PC-9 (cell line): ENCODE results near the gene LTK. TPM values are rescaled to one million over a fixed set of nuclear protein-coding genes. Genes with fewer than 3 reads are reported as not detected.
A peak's percentile ranks its signal among the peaks of the same experiment; 100 is the strongest.

Source experiments
- BruUV-seq: library from RNA; stranded (reverse); fragments of 400-500 nt; replicated peaks from 2 replicates; lab custom pipeline; 2021; lab: Mats Ljungman, UMichigan
- CTCF ChIA-PET: fragments of 300-600 bp; sonication (Branson Sonifier 250); formaldehyde crosslinking; loops from one replicate; lab custom pipeline; 2022; ENCODE audit warnings: antibody characterized with exemption; lab: Charles Lee
- POLR2A ChIA-PET: fragments of 300-600 bp; sonication (Branson Sonifier 250); formaldehyde crosslinking; loops from one replicate; lab custom pipeline; 2022; ENCODE audit warnings: antibody characterized with exemption; ENCODE audit not compliant: unreplicated experiment; lab: Charles Lee
- DNase-seq, 2 experiments: peaks; one replicate each; pipeline versions ENCODE4 v3.0.0 to v3.0.0-alpha.2; 2015 to 2022; ENCODE audit warnings: mixed read lengths in 1 of 2
- H2AFZ ChIP-seq: fragments of 200-600 bp; sonication (generic); 2 replicates; pipeline ENCODE4 v1.8.1; 2017; ENCODE audit warnings: antibody characterized with exemption
- H3F3A ChIP-seq: fragments of 200-600 bp; sonication (generic); 2 replicates; pipeline ENCODE4 v1.8.1; 2017; ENCODE audit warnings: antibody characterized with exemption, mild to moderate bottlenecking, low read depth; ENCODE audit not compliant: insufficient read depth
- H3K27ac ChIP-seq: fragments of 200-600 bp; sonication (generic); 2 replicates; pipeline ENCODE4 v1.6.1; 2016; ENCODE audit warnings: mixed run types
- H3K27me3 ChIP-seq: fragments of 200-600 bp; sonication (generic); 2 replicates; pipeline ENCODE4 v1.6.1; 2016; ENCODE audit warnings: low read depth, mixed run types; ENCODE audit not compliant: insufficient read depth
- H3K36me3 ChIP-seq: fragments of 200-600 bp; sonication (generic); 2 replicates; pipeline ENCODE4 v1.6.1; 2016; ENCODE audit warnings: low read depth, mixed run types
- H3K4me1 ChIP-seq: fragments of 200-600 bp; sonication (generic); replicated peaks from 2 replicates; pipeline ENCODE4 v1.6.1; 2016; ENCODE audit warnings: mixed run types; ENCODE audit not compliant: insufficient read depth
- H3K4me2 ChIP-seq: fragments of 200-600 bp; sonication (generic); 2 replicates; pipeline ENCODE4 v1.6.1; 2017; ENCODE audit warnings: mixed run types
- H3K4me3 ChIP-seq: fragments of 200-600 bp; sonication (generic); 2 replicates; pipeline ENCODE4 v1.6.1; 2016; ENCODE audit warnings: mixed run types
- H3K79me2 ChIP-seq: fragments of 200-600 bp; sonication (generic); 2 replicates; pipeline ENCODE4 v1.6.1; 2017; ENCODE audit warnings: low read depth, mixed run types
- H3K9me2 ChIP-seq: fragments of 200-600 bp; sonication (generic); 2 replicates; pipeline ENCODE4 v1.8.1; 2017; ENCODE audit warnings: mild to moderate bottlenecking; ENCODE audit not compliant: insufficient read depth
- H3K9me3 ChIP-seq: fragments of 200-600 bp; sonication (generic); 2 replicates; pipeline ENCODE4 v1.8.1; 2016; ENCODE audit warnings: low read depth; ENCODE audit not compliant: insufficient read depth
- H4K20me1 ChIP-seq: fragments of 200-600 bp; sonication (generic); 2 replicates; pipeline ENCODE4 v1.8.1; 2017; ENCODE audit not compliant: insufficient read depth
- EZH2 ChIP-seq: fragments of 200-600 bp; sonication (generic); IDR thresholded peaks from 2 replicates; pipeline ENCODE4 v1.8.0; 2017; ENCODE audit warnings: antibody characterized with exemption, low read depth
- intact Hi-C: fragments of 100-400 bp; cut with micrococcal nuclease; formaldehyde crosslinking; loops from one replicate; pipeline ENCODE4 v1.10.0; 2022; ENCODE audit not compliant: unreplicated experiment
- total RNA-seq: library from RNA; stranded (reverse); gene quantifications from 2 replicates; pipeline ENCODE4 v1.2.3, GENCODE V29; 2021
- TF ChIP-seq, protein P1 (sequence below): fragments of 200-600 bp; sonication (generic); conservative IDR thresholded peaks from 2 replicates; pipeline ENCODE4 v1.6.1; 2017; ENCODE audit warnings: mixed run types, antibody characterized with exemption, mild to moderate bottlenecking, moderate library complexity

Gene LTK
- total RNA-seq, 1 experiment from 2014 or later: 0.11 TPM

DNA sequence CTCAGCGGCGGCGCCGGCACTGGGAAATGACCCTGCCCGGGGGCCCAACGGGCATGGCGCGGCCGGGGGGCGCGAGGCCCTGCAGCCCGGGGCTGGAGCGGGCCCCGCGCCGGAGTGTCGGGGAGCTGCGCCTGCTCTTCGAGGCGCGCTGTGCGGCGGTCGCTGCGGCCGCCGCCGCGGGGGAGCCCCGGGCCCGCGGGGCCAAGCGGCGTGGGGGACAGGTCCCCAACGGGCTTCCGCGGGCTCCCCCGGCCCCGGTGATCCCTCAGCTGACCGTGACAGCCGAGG is 19.8 kb downstream of the LTK start:
- CTCF ChIA-PET: no interaction called here
- H3K27ac ChIP-seq: no peak overlapping the region

DNA sequence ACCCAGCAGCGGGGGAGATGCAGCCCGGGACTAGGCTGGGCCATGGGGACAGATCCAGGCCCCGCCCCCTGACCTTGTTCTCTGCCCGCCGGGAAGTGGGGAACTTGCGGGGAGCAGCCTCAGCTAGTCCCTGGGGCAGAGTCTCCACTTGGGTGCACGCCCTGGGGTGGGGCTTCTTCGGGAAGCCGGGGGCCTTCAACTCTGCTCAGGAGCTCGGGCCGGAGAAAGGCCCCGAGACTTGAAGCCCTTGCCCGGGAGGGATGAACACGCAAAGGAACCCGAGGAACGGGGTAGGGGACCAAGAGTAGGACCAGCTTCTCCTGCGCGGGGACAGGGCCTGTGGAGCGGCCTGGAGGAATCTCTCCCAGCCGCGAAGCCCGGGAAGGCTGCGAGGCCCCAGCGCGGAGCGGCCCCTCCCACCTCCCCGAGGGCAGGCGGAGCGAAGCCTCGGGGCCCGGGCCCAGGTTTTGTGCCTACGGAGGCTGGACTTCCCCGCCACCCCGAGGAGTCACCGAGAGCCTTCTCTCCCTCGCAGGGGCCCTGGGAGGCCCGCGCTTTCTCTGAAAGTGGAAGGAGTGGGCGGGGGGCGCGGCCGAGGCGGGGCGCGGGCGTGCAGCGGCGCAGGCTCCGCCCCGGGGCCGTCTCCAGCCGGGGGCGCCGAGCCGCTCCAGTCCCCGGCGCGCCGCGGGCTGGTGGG is 20.3 kb downstream of the LTK start, which contains the start of gene ITPKA:
TSS of gene ITPKA (plus strand) at position 670 of the 697 bp plus-strand sequence. CDS start 54 bp downstream, outside the sequence.
- peak; percentile 63 to 86 for DNase-seq
- Histone ChIP-seq H3K79me2 (no peaks in the 10 kb centered on the region), H3K36me3 (no peaks in the 10 kb centered on the region), H4K20me1 (no peaks in the 10 kb centered on the region), H3K9me2 (no peaks in the 10 kb centered on the region), H3K9me3 (no peaks in the 10 kb centered on the region), H2AFZ (peak within 1 kb of the TSS; percentile 98), H3K4me3 (peak within 1 kb of the TSS; percentile 76), H3K4me1 (peaks cover 17% of the 10 kb centered on the region), H3K27me3 (no peaks in the 10 kb centered on the region), H3K27ac (no peak within 1 kb of the TSS), H3K4me2 (peak within 1 kb of the TSS; percentile 97), H3F3A (no peaks in the 10 kb centered on the region; the same call in 1 of the 2 replicates)
- TF ChIP-seq, protein P1, sequence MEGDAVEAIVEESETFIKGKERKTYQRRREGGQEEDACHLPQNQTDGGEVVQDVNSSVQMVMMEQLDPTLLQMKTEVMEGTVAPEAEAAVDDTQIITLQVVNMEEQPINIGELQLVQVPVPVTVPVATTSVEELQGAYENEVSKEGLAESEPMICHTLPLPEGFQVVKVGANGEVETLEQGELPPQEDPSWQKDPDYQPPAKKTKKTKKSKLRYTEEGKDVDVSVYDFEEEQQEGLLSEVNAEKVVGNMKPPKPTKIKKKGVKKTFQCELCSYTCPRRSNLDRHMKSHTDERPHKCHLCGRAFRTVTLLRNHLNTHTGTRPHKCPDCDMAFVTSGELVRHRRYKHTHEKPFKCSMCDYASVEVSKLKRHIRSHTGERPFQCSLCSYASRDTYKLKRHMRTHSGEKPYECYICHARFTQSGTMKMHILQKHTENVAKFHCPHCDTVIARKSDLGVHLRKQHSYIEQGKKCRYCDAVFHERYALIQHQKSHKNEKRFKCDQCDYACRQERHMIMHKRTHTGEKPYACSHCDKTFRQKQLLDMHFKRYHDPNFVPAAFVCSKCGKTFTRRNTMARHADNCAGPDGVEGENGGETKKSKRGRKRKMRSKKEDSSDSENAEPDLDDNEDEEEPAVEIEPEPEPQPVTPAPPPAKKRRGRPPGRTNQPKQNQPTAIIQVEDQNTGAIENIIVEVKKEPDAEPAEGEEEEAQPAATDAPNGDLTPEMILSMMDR: no peak
- TF ChIP-seq EZH2: no peak
- TSS peak; percentile 83 for BruUV-seq
- CTCF ChIA-PET: no interaction called here
- intact Hi-C loops: loop anchor here (1.0 kb wide), 1 partner anchor 15 kb away; no protein-coding TSS in a partner anchor
- POLR2A ChIA-PET: interaction anchor here (0.5 to 0.9 kb wide), 2 partner anchors 14 to 137 kb away, joined by 4 to 9 read pairs; no protein-coding TSS in a partner anchor

More for the DNA sequence above, 19.8 kb downstream of the LTK start:
- Histone ChIP-seq H4K20me1 (no peaks in the 10 kb centered on the region), H3K4me3 (peak overlapping the region; percentile 29; the same call in 1 of the 2 replicates), H3K9me3 (no peaks in the 10 kb centered on the region), H3K36me3 (no peaks in the 10 kb centered on the region), H3K9me2 (no peaks in the 10 kb centered on the region), H2AFZ (no peak overlapping the region), H3K4me2 (peak overlapping the region; percentile 97), H3K79me2 (no peaks in the 10 kb centered on the region), H3K4me1 (peaks cover 17% of the 10 kb centered on the region), H3K27me3 (no peaks in the 10 kb centered on the region), H3F3A (no peaks in the 10 kb centered on the region; the same call in 1 of the 2 replicates)
- no peak for DNase-seq
- intact Hi-C loops: loop anchor here (1.0 kb wide), 1 partner anchor 14 kb away; no protein-coding TSS in a partner anchor
- BruUV-seq: no TSS peak
- POLR2A ChIA-PET: interaction anchor here (0.6 kb wide), 1 partner anchor 212 kb away, joined by 21 read pairs; no protein-coding TSS in a partner anchor
- TF ChIP-seq EZH2: no peak
- TF ChIP-seq, protein P1: no peak

DNA sequence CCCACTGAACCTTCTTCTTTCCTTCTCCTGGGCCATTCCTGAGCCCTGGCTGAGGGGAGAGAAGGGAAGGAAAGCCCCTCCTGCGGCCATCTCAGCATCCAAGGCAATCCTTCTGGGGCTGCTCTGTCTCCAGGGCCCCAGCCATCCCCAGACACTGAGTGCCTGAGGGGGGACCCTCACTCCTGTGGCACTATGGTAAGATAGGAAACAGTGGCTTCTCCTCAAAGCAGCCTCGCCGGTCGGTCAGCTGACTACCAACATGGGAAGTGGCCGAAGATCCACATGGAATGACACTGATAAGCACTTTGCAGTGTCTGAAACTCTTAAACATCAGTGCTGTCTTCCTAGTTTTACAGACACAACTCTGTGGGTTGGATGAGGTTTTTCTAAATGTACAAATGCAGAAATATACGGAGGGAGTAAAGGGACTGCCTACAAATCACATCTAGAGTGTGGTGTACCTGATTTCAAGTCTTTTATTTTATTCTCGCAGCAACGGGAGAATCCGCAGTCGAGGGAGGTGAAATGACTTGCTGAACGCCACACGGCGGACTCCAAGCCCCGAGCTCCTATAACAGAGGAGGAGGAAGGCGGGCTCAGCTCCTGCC is 20.9 kb downstream of the LTK start:
- Histone ChIP-seq H4K20me1 (no peaks in the 10 kb centered on the region), H3K9me3 (no peaks in the 10 kb centered on the region), H3K79me2 (no peaks in the 10 kb centered on the region), H3K4me2 (peak overlapping the region; percentile 97), H3K27me3 (no peaks in the 10 kb centered on the region), H3K4me3 (peak overlapping the region; percentile 76), H3K36me3 (no peaks in the 10 kb centered on the region), H3K4me1 (peaks cover 17% of the 10 kb centered on the region), H3F3A (no peaks in the 10 kb centered on the region; the same call in 1 of the 2 replicates), H2AFZ (peak overlapping the region; percentile 98), H3K27ac (no peak overlapping the region), H3K9me2 (no peaks in the 10 kb centered on the region)
- intact Hi-C loops: loop anchor here (1.0 kb wide), 1 partner anchor 16 kb away; no protein-coding TSS in a partner anchor
- ChIA-PET CTCF (no interaction called here), POLR2A (interaction anchor here (0.5 to 0.9 kb wide), 2 partner anchors 15 to 136 kb away, joined by 4 to 9 read pairs; no protein-coding TSS in a partner anchor)
- BruUV-seq: no TSS peak
- no peak for DNase-seq
- TF ChIP-seq EZH2: no peak
- TF ChIP-seq, protein P1: no peak
